Astrocyte (in vitro differentiated cells and primary cell): ENCODE measurements around the gene LRRC37A.
"Not testable (repeated sequence)": the region's sequence is repeated elsewhere in the genome, so short reads cannot be mapped to it uniquely, and the experiment has no call there.

ENCODE experiments used
- EZH2 ChIP-seq: IDR thresholded peaks from 2 replicates; pipeline ENCODE4 v1.6.1; 2012; ENCODE audit warnings: mild to moderate bottlenecking, low read length, inconsistent platforms; ENCODE audit not compliant: insufficient read depth
- TF ChIP-seq, protein P1 (sequence below): IDR thresholded peaks from 2 replicates; pipeline ENCODE4 v1.5.1; 2011; ENCODE audit warnings: low read depth, mild to moderate bottlenecking, inconsistent platforms, low read length, moderate library complexity; ENCODE audit not compliant: insufficient read depth

DNA sequence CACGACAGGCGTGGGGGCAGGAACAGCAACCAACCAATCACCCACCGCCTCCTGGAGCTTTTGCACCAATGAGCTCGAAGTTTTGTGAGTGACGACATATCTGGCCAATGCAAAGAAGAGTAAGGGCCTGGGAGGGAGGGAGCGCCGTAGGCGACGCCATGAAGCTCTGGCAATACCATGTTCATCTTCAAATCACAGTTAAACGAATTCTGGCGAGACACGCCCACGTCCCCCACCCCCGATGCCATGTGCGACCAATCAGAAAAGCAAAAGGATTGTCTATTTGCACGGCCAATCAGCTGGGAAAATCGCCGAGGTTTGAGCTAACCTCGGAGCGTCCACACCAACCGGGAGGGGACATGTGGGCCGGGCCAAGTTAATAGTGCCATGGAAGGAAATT is 66.8 kb downstream of the LRRC37A start, which contains the start of gene ARL17B:
- TF ChIP-seq, protein P1, sequence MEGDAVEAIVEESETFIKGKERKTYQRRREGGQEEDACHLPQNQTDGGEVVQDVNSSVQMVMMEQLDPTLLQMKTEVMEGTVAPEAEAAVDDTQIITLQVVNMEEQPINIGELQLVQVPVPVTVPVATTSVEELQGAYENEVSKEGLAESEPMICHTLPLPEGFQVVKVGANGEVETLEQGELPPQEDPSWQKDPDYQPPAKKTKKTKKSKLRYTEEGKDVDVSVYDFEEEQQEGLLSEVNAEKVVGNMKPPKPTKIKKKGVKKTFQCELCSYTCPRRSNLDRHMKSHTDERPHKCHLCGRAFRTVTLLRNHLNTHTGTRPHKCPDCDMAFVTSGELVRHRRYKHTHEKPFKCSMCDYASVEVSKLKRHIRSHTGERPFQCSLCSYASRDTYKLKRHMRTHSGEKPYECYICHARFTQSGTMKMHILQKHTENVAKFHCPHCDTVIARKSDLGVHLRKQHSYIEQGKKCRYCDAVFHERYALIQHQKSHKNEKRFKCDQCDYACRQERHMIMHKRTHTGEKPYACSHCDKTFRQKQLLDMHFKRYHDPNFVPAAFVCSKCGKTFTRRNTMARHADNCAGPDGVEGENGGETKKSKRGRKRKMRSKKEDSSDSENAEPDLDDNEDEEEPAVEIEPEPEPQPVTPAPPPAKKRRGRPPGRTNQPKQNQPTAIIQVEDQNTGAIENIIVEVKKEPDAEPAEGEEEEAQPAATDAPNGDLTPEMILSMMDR: not testable (repeated sequence)
- TF ChIP-seq EZH2: not testable (repeated sequence)
